AG09319 (cell line): Measurements from ENCODE around the gene NT5M.

Source experiments
- DNase-seq: peaks from one replicate; pipeline ENCODE4 v3.0.0-alpha.2; 2010; ENCODE audit warnings: low read depth; ENCODE audit errors: extremely low read depth
- TF ChIP-seq, protein P1 (sequence below): IDR thresholded peaks from 2 replicates; pipeline ENCODE4 v1.5.1; 2011; ENCODE audit warnings: low read depth, mild to moderate bottlenecking, inconsistent platforms, low read length, moderate library complexity

Gene NT5M

DNA sequence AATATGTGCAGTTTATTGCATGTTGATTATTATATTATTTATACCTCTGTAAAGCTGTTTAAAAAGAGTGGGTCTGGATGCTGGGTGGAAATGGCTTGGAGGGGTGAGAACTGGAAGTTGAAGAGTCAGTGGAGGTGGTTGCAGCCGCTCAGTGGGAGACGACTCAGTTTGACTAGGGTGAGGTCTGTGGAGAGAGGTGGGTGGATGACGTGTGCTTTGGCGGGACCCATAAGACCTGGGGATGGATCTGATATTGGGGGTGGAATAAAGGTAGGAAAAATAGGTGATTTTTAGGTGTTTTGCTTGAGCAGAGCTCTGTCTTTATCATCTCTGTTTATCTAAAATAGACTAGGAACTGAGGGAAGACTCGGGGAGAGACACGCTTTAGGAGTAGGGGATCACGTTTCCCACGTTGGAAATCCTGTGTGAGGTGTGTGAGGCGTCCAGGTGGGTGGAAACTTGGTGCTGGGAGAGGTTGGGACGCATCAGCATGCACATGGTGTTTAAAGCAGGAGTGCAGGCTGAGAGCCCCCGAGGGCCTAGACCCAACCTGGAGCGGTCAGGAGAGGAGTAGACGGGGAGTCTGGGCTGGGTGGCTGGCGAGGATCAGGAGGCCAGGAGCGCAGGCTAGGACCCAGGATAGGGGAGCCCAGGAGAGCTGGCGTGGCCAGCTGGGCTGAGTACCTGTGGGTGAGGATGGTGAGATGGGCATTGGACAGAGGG is 17.2 kb downstream of the NT5M start:
- TF ChIP-seq, protein P1, sequence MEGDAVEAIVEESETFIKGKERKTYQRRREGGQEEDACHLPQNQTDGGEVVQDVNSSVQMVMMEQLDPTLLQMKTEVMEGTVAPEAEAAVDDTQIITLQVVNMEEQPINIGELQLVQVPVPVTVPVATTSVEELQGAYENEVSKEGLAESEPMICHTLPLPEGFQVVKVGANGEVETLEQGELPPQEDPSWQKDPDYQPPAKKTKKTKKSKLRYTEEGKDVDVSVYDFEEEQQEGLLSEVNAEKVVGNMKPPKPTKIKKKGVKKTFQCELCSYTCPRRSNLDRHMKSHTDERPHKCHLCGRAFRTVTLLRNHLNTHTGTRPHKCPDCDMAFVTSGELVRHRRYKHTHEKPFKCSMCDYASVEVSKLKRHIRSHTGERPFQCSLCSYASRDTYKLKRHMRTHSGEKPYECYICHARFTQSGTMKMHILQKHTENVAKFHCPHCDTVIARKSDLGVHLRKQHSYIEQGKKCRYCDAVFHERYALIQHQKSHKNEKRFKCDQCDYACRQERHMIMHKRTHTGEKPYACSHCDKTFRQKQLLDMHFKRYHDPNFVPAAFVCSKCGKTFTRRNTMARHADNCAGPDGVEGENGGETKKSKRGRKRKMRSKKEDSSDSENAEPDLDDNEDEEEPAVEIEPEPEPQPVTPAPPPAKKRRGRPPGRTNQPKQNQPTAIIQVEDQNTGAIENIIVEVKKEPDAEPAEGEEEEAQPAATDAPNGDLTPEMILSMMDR, result no peak
- no peak for DNase-seq

DNA sequence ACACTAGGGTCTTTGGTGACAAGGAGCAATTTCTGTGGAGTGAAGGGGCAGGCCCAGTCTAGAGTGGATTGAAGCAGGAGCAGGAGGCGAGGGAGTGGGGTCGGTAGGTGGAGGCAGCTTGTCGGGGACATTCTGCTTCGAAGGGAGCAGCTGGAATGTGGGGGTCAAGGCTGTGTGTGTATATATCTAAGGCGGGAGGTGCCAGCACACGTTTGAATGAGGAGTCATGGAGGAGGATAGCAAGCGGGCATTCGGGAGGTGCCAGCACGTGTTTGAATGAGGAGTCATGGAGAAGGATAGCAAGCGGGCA is 17.7 kb downstream of the NT5M start:
- TF ChIP-seq, protein P1, result no peak
- no peak for DNase-seq

DNA sequence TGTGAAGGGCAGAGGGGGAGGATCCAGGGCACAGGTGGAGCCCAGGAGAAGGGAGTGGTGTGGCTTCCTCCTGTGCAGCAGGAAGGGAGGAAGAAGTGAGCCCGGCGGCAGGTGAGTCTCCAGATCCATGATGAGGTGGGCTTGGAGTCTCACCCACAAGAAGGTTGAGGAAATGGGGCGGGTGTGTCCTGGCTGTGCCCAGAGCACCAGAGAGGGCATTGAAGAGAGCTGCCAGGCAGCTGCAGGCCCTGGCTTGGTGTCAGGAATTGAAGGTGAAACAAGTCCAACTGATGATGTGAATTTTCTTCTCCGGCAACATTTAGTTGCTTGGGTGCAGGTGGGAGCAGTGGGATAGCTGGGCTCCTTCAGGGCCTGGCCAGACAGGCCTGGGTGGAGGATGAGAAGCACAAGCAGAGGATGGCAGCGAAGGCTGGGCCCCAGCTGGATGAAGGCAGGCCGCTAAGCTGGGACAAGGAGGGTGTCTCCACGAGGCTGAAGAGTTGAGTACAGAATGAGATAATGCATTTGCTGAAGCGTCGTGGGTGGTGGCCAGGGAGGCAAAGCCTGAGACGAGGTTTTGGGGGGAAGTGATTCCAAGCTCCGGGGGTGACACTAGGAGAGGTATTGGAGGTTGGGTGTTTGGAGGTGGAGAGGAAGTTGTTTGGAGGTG is 18.3 kb downstream of the NT5M start:
- no peak for DNase-seq
- TF ChIP-seq, protein P1, result no peak

DNA sequence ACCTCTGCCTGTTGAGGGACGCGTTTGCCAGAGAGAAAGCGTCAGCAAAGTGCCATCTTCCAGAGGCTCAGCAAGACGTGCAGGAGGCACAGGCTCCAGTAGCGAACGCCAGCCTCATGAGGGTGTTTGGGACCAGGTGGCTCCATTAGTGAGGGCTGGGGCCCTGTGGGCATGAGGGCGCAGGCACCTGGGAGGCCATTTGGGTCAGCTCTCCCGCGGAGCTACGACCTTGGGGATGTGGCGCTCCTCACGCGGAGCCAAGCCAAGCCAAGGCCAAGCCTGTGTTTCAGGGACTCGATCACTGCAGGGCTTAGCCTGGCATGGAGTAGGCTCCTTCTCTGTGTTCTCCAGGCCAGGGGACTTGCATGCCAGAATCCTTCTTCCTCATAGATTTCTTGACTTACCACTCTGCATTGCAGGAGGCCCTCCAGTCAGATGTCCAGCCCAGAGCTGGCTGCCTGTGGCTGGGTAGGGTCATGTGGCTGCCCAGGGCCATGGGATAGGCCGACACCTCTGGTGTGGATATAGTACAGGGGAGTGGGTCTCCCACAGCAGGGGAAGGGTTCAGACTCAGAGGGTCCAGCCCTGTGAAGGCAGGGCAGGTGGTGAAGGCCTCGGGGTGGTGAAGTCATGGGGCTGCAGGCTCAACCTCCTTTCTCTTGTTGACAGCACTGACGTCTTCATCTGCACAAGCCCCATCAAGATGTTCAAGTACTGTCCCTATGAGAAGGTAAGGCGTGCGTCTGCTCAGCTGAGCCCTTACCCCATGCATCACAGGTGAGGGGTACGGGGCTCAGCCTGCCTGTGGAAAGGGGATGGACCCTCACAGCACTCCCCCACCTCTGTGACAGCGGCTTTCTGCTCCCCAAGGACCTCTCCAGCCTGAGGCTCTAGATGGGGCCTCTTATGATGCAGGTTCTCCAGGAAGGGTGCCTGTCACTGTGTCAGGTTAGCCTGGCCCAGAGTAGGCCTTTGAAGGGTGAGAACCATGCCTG is 19.6 kb downstream of the NT5M start:
- no peak for DNase-seq
- TF ChIP-seq, protein P1, result no peak

DNA sequence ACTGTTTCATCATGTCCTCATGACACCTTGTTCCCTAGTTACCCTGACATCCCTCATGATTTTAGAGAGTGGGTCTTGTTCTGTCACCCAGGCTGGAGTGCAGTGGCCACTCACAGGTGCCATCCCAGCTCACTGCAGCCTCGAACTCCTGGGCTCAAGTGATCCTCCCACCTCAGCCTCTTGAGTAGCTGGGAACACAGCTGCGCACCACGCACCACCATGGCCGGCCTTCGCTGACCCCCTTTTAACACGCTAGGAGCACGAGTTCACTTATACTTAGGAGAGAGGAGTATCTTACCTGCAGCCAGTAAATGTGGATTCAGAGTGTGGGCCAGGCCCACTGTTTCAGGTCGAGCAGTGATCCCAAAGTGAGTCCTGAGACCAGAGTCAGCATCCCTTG is 21.4 kb downstream of the NT5M start:
- TF ChIP-seq, protein P1, result no peak
- no peak for DNase-seq

DNA sequence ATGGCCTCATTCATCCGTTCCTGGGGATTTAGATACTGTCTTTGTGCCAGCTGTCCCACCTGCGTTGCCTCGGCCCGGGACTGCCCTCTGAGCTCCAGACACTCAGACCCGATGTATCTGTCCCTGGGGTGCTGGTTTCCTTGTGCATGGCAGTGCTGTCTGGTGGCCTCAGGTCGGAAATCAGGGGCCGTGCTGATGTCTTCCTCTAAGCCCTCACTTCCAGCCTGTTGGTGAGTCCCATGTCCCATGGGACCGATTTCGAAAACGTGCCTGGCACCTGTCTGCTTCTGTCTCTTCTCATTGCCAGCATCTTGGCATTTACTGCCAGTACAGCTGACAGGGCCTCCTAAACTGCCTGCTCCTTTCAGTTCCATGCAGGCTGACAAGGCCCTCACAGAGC is 22.1 kb downstream of the NT5M start:
- TF ChIP-seq, protein P1, result no peak
- no peak for DNase-seq
